ENCODE data around the gene GMPPA.

GMPPA gene

GRCh38 chr2:219498280-219499057 is at the start of gene GMPPA:
Gene GMPPA (plus strand): TSS chr2:219498891. CDS start chr2:219499976, 1,085 bp downstream.
- peak; percentile 87 to 92 for DNase-seq (ENCODE audit: low read depth in 2 of 2)

DNA sequence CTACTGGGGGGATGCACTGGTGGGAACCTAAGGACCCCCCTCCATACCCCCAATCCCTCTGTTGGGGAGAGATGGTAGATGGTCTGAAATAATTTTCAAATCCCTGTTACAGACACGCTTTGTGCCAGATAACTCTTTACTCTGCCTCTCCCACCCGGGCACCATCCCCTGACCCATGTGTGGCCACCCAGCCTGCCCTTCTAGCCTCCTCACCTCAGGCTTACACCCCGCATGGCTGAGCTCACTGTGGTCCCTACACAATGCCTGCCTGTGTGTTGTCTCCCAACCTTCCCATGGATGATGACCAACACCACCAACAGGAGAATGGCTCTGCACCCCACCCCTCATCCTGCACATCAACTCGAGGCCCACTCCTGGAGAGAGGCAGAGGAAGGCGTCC is 49.1 kb upstream of the GMPPA start:
- DNase-seq (ENCODE audit: low read depth in 2 of 2): no peak

- no peak for DNase-seq (ENCODE audit: low read depth in 2 of 2)
Observed at GRCh38 chr2:219451661-219452360, 46.9 kb upstream of the GMPPA start.

- DNase-seq (ENCODE audit: low read depth in 2 of 2): no peak
Observed at GRCh38 chr2:219452361-219453317, 46.1 kb upstream of the GMPPA start.

DNA sequence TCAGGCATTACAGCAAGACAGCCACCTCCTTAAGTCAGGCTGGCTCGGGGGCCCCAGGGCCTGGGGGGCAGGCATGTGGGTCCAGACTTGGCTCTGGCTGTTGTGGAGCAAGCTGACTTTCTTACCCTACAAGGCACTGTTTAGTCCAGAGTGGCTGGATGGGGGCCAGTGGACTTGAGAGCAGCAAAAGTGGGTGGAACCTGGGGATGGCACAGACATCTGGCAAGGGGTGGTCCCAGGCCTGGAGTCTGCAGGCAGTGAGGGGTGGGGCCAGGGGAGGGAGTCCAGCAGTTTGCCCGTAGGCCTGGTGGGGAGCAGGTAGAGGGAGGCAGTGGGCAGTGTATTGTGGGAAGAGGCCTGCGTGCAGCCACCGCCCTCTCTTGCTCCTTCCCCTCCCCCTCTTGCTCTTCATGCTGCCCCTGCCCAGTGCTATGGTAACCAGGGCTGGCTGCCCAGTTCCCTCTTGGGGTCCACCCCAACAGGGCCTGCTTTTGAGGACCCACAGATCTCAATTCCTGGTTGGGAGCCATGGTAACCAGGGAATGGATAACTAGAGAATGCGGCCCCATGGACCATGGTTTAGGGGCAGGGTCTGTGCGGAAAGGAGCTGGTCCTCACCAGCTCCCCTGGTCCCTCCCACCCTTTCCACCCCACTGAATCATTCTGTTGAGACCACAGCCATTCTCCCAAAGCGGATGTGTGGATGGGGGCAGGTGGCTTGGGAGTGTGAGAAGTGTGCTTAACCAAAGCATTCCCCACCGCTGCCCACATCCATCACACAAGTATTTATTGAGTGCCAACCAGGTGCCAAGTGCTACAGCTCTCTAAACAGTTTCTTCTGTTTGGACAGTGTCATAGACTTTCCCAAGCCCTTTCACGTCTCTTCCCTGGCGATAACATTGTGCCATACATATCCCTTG is 44.8 kb upstream of the GMPPA start:
- no peak for DNase-seq (ENCODE audit: low read depth in 2 of 2)

- DNase-seq (ENCODE audit: low read depth in 2 of 2): no peak
Observed at GRCh38 chr2:219455581-219455980, 43.1 kb upstream of the GMPPA start.

GRCh38 chr2:219457784-219458369 is 40.8 kb upstream of the GMPPA start:
- DNase-seq (ENCODE audit: low read depth in 2 of 2): no peak

GRCh38 chr2:219458996-219459395 is 39.7 kb upstream of the GMPPA start:
- DNase-seq (ENCODE audit: low read depth in 2 of 2): no peak

GRCh38 chr2:219459460-219460311 is 39.0 kb upstream of the GMPPA start:
- peak in 1 of 2 experiments; percentile 35 for DNase-seq (ENCODE audit: low read depth in 2 of 2)

DNA sequence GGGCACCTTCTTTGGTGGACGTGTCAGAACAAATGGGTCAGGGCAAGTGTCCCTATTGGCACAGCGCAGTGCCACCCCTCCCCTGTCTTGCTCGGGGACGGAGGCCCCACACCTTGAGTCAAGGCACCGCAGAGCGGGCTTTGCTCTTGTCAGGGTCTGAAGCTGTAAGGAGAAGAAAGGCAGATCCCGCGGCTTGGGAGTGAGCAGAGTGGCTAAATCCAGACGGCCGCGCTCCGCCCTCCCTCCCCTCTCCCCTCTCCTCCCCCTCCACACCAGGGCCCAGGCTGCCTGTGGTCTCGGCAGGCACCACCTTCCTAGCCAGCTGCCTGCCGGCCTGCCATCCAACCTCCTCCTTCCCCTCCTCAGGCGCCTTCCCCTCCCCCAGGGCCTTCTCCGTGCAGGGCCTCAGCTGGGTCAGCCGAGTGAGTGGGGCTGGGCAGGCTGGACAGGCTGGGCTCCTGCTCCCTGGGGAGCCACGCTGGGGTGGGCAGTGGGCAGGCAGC is 38.2 kb upstream of the GMPPA start:
- DNase-seq (ENCODE audit: low read depth in 2 of 2): no peak

GRCh38 chr2:219461047-219461514 is 37.6 kb upstream of the GMPPA start:
- no peak for DNase-seq (ENCODE audit: low read depth in 2 of 2)

DNA sequence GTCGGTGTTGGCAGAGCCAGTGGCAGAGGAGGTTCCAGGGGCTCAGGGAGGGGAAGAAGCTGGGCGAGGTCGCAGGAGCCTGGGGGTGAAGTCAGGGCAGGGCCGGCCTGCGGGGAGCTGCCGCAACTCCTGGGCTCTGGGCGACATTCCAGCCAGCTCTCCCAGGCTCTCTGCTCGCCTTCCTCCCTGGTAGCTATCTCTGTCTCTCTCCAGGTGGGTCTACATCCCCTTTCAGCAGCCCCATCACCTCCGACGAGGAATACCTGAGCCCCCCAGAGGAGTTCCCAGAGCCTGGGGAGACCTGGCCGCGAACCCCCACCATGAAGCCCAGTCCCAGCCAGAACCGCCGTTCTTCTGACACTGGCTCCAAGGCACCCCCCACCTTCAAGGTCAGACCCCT is 37.0 kb upstream of the GMPPA start:
- DNase-seq (ENCODE audit: low read depth in 2 of 2): no peak

GRCh38 chr2:219462349-219462748 is 36.3 kb upstream of the GMPPA start:
- DNase-seq (ENCODE audit: low read depth in 2 of 2): no peak

GRCh38 chr2:219464286-219465032 is 34.2 kb upstream of the GMPPA start:
- DNase-seq (ENCODE audit: low read depth in 2 of 2): no peak

GRCh38 chr2:219465659-219466561 is 32.8 kb upstream of the GMPPA start:
- no peak for DNase-seq (ENCODE audit: low read depth in 2 of 2)

- no peak for DNase-seq (ENCODE audit: low read depth in 2 of 2)
Observed at GRCh38 chr2:219466816-219467735, 31.6 kb upstream of the GMPPA start.

- no peak for DNase-seq (ENCODE audit: low read depth in 2 of 2)
Observed at GRCh38 chr2:219467736-219468075, 31.0 kb upstream of the GMPPA start.
